Activated naive CD4-positive, alpha-beta T cell treated with anti-CD3 and anti-CD28 coated beads, Interleukin-2, amount 10 ng/mL, durations not matched to agents 5 hours and 36 hours (primary cell): Measurements from ENCODE around the gene ROBO1. TPM values are rescaled to one million over a fixed set of nuclear protein-coding genes. Genes with fewer than 3 reads are reported as not detected.

Experiments
- microRNA-seq: library from miRNA; unstranded; fragments of <30 nt; microRNA quantifications from one replicate; pipeline ENCODE4 v1.2.0, GENCODE V29; 2022; ENCODE audit warnings: borderline microRNAs expressed, borderline replicate concordance
- total RNA-seq, 2 experiments: library from RNA; stranded (reverse); gene quantifications; one replicate each; pipeline ENCODE4 v1.2.3, GENCODE V29; 2021

ROBO1 gene
- total RNA-seq = under 1 TPM; 0.03 to 0.29 TPM

GRCh38 chr3:79767905-79768267 lies at the start of gene ROBO1:
Gene ROBO1, minus strand, starts transcription at chr3:79767998.

Small RNA genes lying within 50 kb of the gene (microRNA-seq; reads per million reads assigned to microRNA genes)
- gene MIR3923 = not detected
